Ovary (tissue), 3 donors: ENCODE measurements around the gene RIOX2.

Source experiments
- CTCF ChIP-seq, 3 donors: fragments of 450-650 bp in 2 of 3; fragments of 200-600 bp in 1 of 3; IDR thresholded peaks; one replicate each; pipeline versions ENCODE4 v1.5.1 to v1.8.0; 2016 to 2022; ENCODE audit warnings: antibody characterized with exemption in 3 of 3, mild to moderate bottlenecking in 1 of 3
- EP300 ChIP-seq: sonication (generic); formaldehyde crosslinking; IDR thresholded peaks from one replicate; pipeline ENCODE4 v1.6.1; 2017; ENCODE audit warnings: antibody characterized with exemption
- POLR2A ChIP-seq: fragments of 450-650 bp; IDR thresholded peaks from one replicate; pipeline ENCODE4 v1.6.1; 2017; ENCODE audit warnings: antibody characterized with exemption, mild to moderate bottlenecking, moderate library complexity
- donor health status: DM: no; HTN: no; CAD: no.

DNA sequence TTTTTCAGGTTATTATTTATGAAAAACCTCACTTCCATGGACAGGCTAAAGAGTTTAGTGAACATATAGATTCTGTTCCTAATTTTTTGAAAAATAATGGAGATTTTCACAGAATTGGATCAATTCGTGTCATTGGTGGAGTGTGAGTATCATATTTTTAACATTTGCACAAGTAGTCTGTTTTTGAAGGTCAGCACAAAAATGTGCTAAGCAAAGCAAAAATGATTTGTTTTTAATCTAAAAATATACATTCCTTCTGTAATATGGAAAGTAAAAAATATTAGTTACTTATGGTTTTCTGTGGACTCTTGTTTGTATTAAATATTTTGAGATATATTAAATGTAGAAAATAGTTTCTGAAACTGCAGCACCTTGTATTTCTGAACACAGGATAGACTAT is 79.4 kb downstream of the RIOX2 start:
- TF ChIP-seq CTCF (IDR thresholded peaks at IDR 0.05): no peak
- no peak for TF ChIP-seq POLR2A
- no peak for TF ChIP-seq EP300
